ENCODE results near the gene PHF21A. TPM values are rescaled to one million over a fixed set of nuclear protein-coding genes. Genes with fewer than 3 reads are reported as not detected.
"Not testable (repeated sequence)": the region's sequence is repeated elsewhere in the genome, so short reads cannot be mapped to it uniquely, and the experiment has no call there.

Gene PHF21A
- total RNA-seq, 1 experiment from 2014 or later = 8.2 TPM

- intact Hi-C loops (cut with micrococcal nuclease) = no loop called here
- H4K20me1 ChIP-seq (ENCODE audit: low read length) = no peaks in the 10 kb centered on the region
- DNase-seq (no peak), ATAC-seq (no peak)
- H3K36me3 ChIP-seq (ENCODE audit: low read depth, low read length) = no peaks in the 10 kb centered on the region; the same call in 1 of the 2 replicates
- ChIA-PET CTCF (no interaction called here), POLR2A (ENCODE audit: unreplicated experiment) (no interaction called here)
- H3K9me2 ChIP-seq (replicated peaks; ENCODE audit: low read length) = no peaks in the 10 kb centered on the region
- H3K9ac ChIP-seq (ENCODE audit: low read length) = no peak within 1 kb of the TSS
- TF ChIP-seq CTCF (conservative IDR thresholded peaks at IDR 0.05; ENCODE audit: low read depth, low read length) (no peak), EZH2 (IDR thresholded peaks at IDR 0.05; ENCODE audit: low read length, unreplicated experiment) (no peak), EZH2phosphoT487 (IDR thresholded peaks at IDR 0.05; ENCODE audit: borderline replicate concordance, low read length) (no peak)
- H3K4me2 ChIP-seq (ENCODE audit: low read length) = no peak within 1 kb of the TSS
- no peaks in the 10 kb centered on the region for H3K9me3 ChIP-seq (ENCODE audit: low read length)
- no peak within 1 kb of the TSS for H2AFZ ChIP-seq (ENCODE audit: low read length)
- H3K79me2 ChIP-seq (ENCODE audit: low read length) = no peaks in the 10 kb centered on the region
- H3F3A ChIP-seq (ENCODE audit: low read length, unreplicated experiment) = no peaks in the 10 kb centered on the region
- BruUV-seq (replicated peaks) = no TSS peak
- H3K4me1 ChIP-seq (ENCODE audit: insufficient read depth, low read length) = no peaks in the 10 kb centered on the region
- H3K4me3 ChIP-seq (ENCODE audit: low read length) = no peak within 1 kb of the TSS
- H3K27me3 ChIP-seq (ENCODE audit: low read length) = no peaks in the 10 kb centered on the region
- H3K27ac ChIP-seq (ENCODE audit: low read length) = no peak within 1 kb of the TSS
These were observed 214.2 kb downstream of the PHF21A start, which contains the start of gene FREY1 for GRCh38 chr11:45906965-45907611. TSS of gene FREY1 (minus strand) at chr11:45907271. CDS start at chr11:45907245, 26 bp downstream.

- ATAC-seq = no peak; the same call in 1 of the 2 replicates
- no TSS peak for BruUV-seq (replicated peaks)
- Histone ChIP-seq H3F3A (ENCODE audit: low read length, unreplicated experiment) (no peaks in the 10 kb centered on the region), H3K9me2 (replicated peaks; ENCODE audit: low read length) (no peaks in the 10 kb centered on the region), H2AFZ (ENCODE audit: low read length) (no peak overlapping the region), H3K36me3 (ENCODE audit: low read depth, low read length) (no peaks in the 10 kb centered on the region; the same call in 1 of the 2 replicates), H3K4me1 (ENCODE audit: insufficient read depth, low read length) (no peaks in the 10 kb centered on the region), H3K27me3 (ENCODE audit: low read length) (no peaks in the 10 kb centered on the region), H3K4me3 (ENCODE audit: low read length) (no peak overlapping the region), H3K4me2 (ENCODE audit: low read length) (no peak overlapping the region), H4K20me1 (ENCODE audit: low read length) (no peaks in the 10 kb centered on the region), H3K9ac (ENCODE audit: low read length) (no peak overlapping the region), H3K9me3 (ENCODE audit: low read length) (no peaks in the 10 kb centered on the region), H3K79me2 (ENCODE audit: low read length) (no peaks in the 10 kb centered on the region), H3K27ac (ENCODE audit: low read length) (no peak overlapping the region)
- CTCF ChIA-PET = no interaction called here
- TF ChIP-seq CTCF (conservative IDR thresholded peaks at IDR 0.05; ENCODE audit: low read depth, low read length) (no peak), EZH2phosphoT487 (IDR thresholded peaks at IDR 0.05; ENCODE audit: borderline replicate concordance, low read length) (no peak), EZH2 (IDR thresholded peaks at IDR 0.05; ENCODE audit: low read length, unreplicated experiment) (no peak)
- intact Hi-C loops (cut with micrococcal nuclease) = no loop called here
- POLR2A ChIA-PET (ENCODE audit: unreplicated experiment) = no interaction called here
- no peak for DNase-seq
These were observed 215.1 kb downstream of the PHF21A start for GRCh38 chr11:45906096-45906682.

GRCh38 chr11:45905576-45905975 is 215.7 kb downstream of the PHF21A start:
- H3K79me2 ChIP-seq (ENCODE audit: low read length); H3K4me1 ChIP-seq (ENCODE audit: insufficient read depth, low read length); H3K9ac ChIP-seq (ENCODE audit: low read length); H3K4me3 ChIP-seq (ENCODE audit: low read length); BruUV-seq (replicated peaks); H4K20me1 ChIP-seq (ENCODE audit: low read length); H3K27ac ChIP-seq (ENCODE audit: low read length); DNase-seq; POLR2A ChIA-PET (ENCODE audit: unreplicated experiment); CTCF ChIA-PET; H3K36me3 ChIP-seq (ENCODE audit: low read depth, low read length); H3K9me2 ChIP-seq (replicated peaks; ENCODE audit: low read length); H3F3A ChIP-seq (ENCODE audit: low read length, unreplicated experiment); H2AFZ ChIP-seq (ENCODE audit: low read length); ATAC-seq; H3K4me2 ChIP-seq (ENCODE audit: low read length); H3K27me3 ChIP-seq (ENCODE audit: low read length); intact Hi-C loops (cut with micrococcal nuclease); H3K9me3 ChIP-seq (ENCODE audit: low read length): not testable (repeated sequence)
